GM12891 (cell line): Measurements from ENCODE around the gene HEMK1.

Source experiments
- POLR2A ChIP-seq: IDR thresholded peaks from 2 replicates; pipeline ENCODE4 v1.6.1; 2011; ENCODE audit warnings: low read depth, low read length, control low read depth
- POLR2AphosphoS5 ChIP-seq: IDR thresholded peaks from 2 replicates; pipeline ENCODE4 v1.6.1; 2011; ENCODE audit warnings: low read depth, low read length, control low read depth

DNA sequence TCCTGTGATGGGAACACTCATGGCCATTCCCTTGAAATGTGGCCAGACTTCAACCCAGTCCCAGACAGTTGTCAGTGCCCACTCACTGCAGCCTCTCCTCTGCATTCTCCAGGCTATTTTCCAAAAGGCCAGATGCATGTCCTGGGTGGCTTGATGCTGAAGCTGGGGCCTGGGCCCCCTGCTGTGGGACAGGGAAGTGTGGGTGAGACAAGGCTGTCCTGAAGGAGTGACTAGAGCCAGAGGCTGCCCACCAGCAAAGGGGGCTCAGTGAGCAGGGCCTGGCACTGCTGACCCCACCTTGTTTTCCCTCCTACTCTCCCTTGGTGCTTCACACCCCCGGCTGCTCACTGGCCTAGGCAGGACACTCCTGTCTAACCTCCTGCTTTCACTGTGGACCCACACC lies 30.4 kb downstream of the HEMK1 start:
- no peak for TF ChIP-seq POLR2AphosphoS5
- TF ChIP-seq POLR2A, result no peak
